Subcutaneous adipose tissue (tissue), 4 donors: ENCODE measurements around the gene FAM124B. TPM values are rescaled to one million over a fixed set of nuclear protein-coding genes. Genes with fewer than 3 reads are reported as not detected.

ENCODE experiments used
- CTCF ChIP-seq: fragments of 450-650 bp; IDR thresholded peaks from one replicate; pipeline ENCODE4 v1.5.1; 2016; ENCODE audit warnings: low read depth, mild to moderate bottlenecking, control low read depth, antibody characterized with exemption, moderate library complexity
- total RNA-seq, 4 donors: library from RNA; depleted of rRNA; stranded (reverse); fragments of >200 nt; gene quantifications; one replicate each; pipeline ENCODE4 v1.1.0, GENCODE V29; 2016

Gene FAM124B
- total RNA-seq, 4 donors from 2014 or later = 5.7 to 10.5 (median 5.9) TPM

GRCh38 chr2:224392545-224392944 is 9.4 kb downstream of the FAM124B start:
- TF ChIP-seq CTCF = no peak

DNA sequence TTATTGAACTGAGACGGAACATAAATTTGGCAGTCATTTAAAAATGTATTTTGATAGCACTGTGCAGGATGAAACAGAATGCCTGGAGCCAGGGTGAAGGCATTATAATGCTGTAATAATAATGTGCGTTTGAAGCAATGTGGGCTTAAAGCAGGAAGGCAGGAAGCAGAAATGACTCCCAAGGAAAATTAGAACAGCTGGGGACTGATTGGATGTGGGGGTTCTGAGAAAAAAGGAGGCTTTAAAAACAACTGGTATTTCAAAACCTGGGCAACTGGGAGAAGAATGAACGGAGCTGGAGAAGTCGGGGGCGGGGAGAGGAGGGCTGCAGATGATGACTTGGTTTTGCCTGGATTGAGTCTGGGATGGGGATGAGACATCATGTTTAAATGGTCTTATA is 12.6 kb downstream of the FAM124B start:
- no peak for TF ChIP-seq CTCF

GRCh38 chr2:224386876-224387275 is 15.0 kb downstream of the FAM124B start:
- no peak for TF ChIP-seq CTCF

DNA sequence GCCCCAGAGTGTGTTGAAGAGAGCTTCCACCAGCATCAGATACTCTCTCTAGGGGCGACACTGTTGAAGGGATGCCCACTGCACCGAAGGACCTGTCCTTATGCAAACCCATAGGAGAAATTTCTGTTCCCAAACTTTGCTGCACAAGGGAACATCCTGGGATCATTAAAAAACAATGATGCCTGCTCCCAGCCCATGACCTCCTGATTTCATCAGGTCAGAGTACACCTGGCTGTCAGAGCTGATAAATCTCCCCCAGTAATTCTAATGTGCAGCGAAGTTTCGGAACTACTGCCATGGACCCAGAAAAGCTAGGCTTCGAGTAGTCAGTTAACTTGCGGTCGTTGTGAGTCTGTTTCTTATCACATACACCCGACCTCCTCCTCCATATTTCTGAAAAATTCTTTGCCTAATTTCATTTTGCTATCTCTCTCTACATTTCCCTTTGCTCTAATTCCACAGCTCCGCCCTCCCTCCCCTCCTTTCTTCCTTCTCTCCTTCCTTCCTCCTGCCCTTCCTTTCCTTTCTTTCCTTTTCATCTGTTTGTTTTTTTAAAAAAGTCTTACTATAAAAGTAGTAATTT is 18.8 kb downstream of the FAM124B start:
- no peak for TF ChIP-seq CTCF

GRCh38 chr2:224381521-224382279 is 20.2 kb downstream of the FAM124B start:
- no peak for TF ChIP-seq CTCF

DNA sequence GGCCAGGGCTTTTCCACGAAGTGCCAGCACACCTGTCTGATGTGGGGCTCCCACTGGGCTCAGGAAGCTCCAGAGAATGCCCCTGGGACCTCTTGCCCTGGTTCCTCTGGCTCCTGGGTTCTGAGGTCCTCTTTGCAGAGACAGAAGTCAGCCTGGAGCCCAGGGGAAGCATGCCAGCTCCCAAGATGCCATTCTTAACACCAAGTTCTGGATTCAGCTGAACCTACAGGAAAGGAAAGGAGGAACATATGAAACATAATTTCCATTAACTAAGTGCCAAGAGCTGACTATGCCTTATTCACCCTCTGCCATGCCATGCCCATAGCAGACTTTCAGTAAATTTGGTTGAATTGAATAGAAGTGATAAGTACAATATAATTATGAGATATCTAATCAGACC is 21.9 kb downstream of the FAM124B start:
- TF ChIP-seq CTCF = no peak

- no peak for TF ChIP-seq CTCF
Observed at GRCh38 chr2:224379172-224379571, 22.7 kb downstream of the FAM124B start.
